ENCODE results near the gene DAP.

- TF ChIP-seq POLR2AphosphoS5 (IDR thresholded peaks at IDR 0.05; ENCODE audit: borderline replicate concordance, low read depth, low read length): no peak
- TF ChIP-seq EZH2 (IDR thresholded peaks at IDR 0.05): no peak
These were observed 106.5 kb downstream of the DAP start for GRCh38 chr5:10654566-10654965.
